RPMI7951 (cell line): ENCODE measurements around the gene TERT. TPM values are rescaled to one million over a fixed set of nuclear protein-coding genes. Genes with fewer than 3 reads are reported as not detected.
"Not testable (repeated sequence)": the region's sequence is repeated elsewhere in the genome, so short reads cannot be mapped to it uniquely, and the experiment has no call there.

Source experiments
- DNase-seq: peaks from one replicate; pipeline ENCODE4 v3.0.0-alpha.2; 2012; ENCODE audit warnings: low read depth
- total RNA-seq: library from RNA; depleted of rRNA; stranded (reverse); fragments of >200 nt; shearing (Covaris generic); gene quantifications from 2 replicates; pipeline ENCODE4 v1.2.3, GENCODE V29; 2014

TERT gene
- total RNA-seq, 1 experiment from 2014 or later, result not detected

DNA sequence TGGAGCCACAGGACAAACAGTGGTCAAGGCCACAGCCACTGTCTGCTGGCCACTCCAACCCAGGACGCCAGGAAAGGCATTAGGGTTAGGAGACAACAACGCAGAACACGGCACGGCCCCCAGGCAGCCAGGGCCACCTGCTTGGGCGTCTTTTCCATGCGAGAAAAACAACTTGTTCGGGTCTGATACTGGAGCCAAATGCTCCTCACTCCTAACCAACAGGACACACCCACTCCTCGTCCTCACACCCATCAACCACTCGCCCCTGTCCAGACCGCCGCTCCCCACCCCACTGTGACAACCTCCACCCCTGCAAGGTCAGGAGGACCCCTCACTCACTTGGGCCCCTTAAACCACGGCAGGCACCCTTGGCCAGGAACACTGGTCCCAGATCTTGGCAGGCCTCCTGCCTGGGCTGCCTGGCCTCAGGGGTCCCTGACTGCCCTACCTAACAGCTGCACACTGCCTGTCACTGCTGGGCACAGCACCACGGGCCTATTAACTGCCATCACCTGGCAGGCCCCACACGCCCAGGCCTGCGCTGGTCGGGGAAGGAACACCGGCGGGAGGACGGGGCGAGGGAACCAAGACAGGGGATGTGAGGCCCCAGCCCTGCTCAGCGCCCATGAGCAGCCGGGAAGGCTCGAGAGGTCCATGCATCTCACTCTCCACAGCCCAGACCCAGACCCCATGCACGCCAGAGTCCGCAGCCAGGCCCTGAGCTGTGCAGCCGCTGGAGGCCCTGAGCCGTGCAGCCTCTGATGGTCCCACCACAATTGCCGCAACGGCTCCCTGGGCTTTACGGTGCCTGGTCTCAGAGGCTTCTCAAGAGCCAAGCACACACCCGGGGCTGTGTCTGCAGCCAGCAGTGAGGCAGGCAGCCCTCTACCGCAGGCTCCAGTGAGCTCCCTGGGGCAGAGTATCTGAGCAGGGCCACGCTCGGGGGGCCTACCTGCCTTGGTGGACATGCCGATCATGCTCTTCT is 36.3 kb upstream of the TERT start:
- DNase-seq, result no peak

DNA sequence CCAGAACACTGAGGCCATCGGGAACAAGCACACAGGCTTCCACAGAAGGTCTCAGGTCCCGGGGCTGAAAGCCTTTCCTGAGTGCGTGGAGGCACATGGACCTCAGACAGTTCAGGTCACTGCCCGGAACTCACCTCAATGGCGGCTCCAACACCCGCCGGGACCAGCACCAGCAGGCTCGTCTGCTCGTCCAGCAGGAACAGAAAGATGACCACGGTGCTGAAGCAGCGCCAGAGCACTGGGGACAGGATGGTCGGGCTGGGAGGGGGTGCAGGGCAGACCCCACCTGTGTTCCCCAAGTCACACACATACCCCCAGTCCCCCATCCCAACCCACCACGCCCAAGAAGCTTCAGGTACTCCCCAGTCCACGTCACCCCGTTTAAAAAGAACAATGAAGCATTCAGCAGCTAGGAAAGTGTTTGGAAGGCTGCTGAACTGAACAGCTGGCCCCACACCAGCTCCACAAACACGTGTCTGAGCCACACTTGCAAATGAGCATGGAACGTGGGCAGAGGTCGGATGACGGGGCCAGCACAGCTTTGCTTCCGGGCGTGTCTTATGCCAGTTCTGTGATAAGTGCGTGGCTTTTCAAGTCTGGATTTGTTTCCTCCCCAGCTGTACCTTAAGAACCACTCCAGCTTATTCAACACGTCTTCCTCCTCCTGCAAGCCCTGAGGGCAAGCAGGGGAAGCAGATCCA is 35.4 kb upstream of the TERT start:
- DNase-seq, result peak; percentile 39

DNA sequence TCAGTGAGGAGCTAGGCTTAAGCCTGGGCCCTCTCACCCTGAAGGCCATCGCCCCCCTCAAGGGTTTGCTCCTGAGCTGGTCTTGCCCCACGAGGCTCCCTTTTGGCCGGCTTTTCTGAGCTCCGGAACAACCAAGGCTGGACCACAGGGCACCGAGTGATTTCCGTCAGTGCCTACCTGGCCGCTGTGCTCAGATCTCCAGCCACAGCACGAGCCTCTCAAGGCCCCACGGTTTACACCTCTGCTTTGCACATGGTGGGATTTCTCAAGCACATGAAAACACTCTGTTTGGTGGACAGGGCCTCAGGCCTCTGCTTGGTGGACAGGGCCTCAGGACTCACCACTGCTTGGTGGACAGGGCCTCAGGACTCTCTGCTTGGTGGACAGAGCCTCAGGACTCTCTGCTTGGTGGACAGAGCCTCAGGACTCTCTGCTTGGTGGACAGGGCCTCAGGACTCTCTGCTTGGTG is 34.3 kb upstream of the TERT start:
- no peak for DNase-seq

DNA sequence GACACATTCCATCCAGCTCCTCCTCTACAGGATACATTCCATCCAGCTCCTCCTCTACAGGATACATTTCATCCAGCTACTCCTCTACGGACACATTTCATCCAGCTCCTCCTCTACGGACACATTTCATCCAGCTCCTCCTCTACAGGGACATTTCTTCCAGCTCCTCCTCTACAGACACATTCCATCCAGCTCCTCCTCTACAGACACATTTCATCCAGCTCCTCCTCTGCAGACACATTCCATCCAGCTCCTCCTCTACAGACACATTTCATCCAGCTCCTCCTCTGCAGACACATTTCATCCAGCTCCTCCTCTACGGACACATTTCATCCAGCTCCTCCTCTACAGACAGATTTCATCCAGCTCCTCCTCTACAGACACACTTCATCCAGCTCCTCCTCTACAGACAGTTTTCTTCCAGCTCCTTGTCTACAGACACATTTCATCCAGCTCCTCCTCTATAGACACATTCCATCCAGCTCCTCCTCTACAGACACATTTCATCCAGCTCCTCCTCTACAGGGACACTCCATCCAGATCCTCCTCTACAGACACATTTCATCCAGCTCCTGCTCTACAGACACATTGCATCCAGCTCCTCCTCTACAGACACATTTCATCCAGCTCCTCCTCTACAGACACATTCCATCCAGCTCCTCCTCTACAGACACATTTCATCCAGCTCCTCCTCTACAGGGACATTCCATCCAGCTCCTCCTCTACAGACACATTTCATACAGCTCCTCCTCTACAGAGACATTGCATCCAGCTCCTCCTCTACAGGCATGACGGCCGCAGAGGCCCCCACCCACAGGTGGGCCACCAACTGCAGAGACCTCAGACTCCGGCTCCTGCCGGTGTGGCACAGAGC is 33.6 kb upstream of the TERT start:
- peak; percentile 57 for DNase-seq

DNA sequence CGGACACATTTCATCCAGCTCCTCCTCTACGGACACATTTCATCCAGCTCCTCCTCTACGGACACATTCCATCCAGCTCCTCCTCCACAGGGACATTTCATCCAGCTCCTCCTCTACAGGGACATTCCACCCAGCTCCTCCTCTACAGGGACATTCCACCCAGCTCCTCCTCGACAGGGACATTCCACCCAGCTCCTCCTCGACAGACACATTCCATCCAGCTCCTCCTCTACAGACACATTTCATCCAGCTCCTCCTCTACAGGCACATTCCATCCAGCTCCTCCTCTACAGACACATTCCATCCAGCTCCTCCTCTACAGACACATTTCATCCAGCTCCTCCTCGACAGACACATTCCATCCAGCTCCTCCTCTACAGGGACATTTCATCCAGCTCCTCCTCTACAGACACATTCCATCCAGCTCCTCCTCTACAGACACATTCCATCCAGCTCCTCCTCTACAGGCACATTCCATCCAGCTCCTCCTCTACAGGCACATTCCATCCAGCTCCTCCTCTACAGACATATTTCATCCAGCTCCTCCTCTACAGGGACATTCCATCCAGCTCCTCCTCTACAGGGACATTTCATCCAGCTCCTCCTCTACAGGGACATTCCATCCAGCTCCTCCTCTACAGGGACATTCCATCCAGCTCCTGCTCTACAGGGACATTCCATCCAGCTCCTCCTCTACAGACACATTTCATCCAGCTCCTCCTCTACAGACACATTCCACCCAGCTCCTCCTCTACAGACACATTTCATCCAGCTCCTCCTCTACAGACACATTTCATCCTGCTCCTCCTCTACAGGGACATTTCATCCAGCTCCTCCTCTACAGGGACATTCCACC is 32.3 kb upstream of the TERT start:
- DNase-seq, result peak; percentile 44

GRCh38 chr5:1326532-1326875 is 31.6 kb upstream of the TERT start:
- DNase-seq, result not testable (repeated sequence)

- no peak for DNase-seq
Measured at GRCh38 chr5:1325870-1326531, 31.1 kb upstream of the TERT start.

DNA sequence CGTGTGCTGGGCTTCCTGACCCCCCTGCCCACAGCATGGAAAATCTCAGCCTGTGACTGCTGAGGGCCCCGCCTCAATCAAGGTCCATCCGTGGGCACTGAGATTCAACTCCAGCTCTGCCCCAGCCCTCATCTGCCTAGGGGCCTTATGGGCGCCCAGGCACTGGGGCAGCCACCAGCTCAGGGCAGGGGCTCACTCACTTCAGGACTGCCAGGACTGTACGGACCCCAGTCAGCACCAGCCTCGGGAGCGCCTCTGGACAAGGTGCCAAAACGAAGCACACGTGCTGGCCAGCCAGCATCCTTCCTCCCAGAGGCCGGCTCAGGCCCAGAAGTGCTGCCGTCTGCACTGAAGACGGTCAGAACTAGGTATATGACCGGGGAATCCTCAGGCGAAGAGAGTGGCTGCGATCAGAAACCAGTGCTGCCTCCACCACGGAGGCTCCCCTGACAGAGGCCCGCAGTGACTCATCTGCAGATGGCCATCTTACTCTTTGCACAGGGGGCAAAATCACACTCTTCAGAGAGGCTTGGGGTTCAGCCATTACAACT is 30.4 kb upstream of the TERT start:
- DNase-seq, result no peak

GRCh38 chr5:1324719-1325190 is 29.9 kb upstream of the TERT start:
- no peak for DNase-seq

DNA sequence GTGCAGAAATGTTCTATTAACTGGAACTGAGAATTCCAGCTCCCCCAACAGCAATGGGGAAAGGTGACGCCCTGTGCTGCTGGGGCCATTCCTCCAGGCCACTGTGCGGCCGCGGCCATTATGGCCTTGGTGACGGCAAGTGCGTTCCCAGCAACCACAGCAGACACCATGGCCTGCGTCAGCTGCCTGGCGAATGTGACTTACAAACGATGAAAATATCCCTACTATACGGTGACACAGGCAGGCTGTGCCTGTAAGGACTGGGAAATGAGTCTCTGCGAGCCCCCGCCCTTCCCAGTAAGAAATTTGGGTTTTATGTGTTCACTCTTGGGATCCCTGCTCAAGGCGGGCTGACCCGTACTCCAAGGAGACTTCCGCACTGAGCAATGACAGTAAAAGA is 29.4 kb upstream of the TERT start:
- DNase-seq, result no peak

- DNase-seq, result no peak
Measured at GRCh38 chr5:1323803-1324173, 28.9 kb upstream of the TERT start.

DNA sequence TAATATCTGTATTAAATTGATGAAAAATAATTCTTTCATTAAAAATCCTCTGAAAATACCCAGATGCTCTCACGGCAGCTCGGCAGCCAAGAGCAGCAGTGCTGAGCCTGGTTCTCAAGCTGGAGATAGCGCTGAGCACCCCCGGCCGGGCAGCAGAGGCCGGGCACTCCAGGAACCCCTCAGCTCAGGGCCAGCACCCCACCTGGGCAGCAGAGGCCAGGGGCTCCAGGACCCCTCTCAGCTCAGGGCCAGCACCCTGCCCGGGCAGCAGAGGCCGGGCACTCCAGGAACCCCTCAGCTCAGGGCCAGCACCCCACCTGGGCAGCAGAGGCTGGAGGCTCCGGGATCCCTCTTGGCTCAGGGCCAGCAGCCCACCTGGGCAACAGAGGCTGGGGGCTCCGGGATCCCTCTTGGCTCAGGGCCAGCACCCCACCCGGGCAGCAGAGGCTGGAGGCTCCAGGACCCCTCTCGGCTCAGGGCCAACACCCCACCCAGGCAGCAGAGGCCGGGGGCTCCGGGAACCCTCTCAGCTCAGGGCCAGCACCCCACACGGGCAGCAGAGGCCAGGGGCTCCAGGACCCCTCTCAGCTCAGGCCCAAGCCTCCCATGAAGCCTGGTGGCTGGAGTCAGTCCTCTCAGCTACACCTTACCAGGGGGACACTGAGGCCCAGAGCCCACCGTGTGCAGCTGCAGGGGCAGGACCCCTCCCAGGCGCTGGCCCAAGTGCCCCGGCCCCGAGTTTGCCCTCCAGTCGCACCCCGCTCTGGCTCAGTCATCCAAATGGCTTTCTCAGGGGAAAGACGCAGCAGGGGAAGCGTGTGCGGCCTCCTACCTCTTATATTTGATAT is 28.3 kb upstream of the TERT start:
- no peak for DNase-seq

DNA sequence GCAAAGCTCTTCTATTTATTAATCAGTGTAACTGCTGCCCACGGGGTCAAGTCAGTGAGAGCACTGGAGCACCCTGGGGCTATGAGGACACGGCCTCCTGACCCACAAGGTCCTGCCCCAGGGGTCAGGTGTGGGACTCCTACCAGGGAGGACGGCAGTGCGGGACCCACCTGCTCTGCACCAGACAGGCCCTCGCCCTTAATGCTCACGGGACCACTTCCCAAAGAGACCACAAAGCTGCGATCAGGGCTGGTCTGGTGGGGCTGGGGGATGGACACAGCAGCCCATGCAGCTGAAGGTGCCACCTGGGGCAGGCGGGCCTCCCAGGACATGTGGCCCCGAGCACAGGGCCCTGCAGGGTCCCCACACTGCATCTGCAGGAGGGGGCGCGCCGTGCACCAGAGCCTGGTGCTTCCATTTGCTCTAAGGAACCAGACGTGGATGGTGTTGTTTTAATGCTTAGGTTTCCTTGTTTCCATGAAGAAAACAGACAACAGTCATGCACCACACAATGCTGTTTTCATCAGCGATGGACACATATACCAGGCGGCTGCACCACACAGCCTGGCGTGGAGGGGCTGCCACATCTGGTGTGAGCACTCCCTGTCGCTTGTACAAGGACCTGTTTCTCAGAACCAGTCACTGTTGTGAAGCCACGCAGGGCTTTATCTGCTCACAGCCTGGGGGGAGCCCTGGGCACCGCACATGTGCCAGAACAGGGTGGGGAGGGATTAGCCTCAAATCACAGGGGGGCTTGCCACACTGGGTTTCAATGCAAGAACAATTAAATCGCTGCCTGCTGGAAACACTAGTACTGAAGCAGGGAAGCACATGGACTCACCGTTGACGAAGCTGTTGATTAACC is 27.4 kb upstream of the TERT start:
- DNase-seq, result no peak

DNA sequence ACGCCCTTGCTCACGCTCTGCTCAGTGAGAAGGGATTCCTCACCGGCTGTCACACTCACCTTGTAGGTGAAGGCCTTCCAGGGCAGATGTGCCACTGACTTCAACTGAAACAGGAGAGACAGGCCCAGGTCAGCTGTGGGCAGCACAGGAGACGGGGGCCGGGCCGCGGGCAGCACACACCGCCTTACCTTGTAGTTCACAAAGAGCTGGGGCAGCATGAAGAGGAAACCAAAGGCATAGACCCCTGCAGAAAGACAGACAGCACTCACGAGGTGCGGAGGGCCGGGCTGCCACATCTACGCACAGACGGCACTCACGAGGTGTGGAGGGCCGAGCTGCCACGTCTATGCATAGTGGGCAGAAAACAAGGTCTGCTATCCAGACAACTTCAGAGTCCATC is 26.7 kb upstream of the TERT start:
- DNase-seq, result no peak

DNA sequence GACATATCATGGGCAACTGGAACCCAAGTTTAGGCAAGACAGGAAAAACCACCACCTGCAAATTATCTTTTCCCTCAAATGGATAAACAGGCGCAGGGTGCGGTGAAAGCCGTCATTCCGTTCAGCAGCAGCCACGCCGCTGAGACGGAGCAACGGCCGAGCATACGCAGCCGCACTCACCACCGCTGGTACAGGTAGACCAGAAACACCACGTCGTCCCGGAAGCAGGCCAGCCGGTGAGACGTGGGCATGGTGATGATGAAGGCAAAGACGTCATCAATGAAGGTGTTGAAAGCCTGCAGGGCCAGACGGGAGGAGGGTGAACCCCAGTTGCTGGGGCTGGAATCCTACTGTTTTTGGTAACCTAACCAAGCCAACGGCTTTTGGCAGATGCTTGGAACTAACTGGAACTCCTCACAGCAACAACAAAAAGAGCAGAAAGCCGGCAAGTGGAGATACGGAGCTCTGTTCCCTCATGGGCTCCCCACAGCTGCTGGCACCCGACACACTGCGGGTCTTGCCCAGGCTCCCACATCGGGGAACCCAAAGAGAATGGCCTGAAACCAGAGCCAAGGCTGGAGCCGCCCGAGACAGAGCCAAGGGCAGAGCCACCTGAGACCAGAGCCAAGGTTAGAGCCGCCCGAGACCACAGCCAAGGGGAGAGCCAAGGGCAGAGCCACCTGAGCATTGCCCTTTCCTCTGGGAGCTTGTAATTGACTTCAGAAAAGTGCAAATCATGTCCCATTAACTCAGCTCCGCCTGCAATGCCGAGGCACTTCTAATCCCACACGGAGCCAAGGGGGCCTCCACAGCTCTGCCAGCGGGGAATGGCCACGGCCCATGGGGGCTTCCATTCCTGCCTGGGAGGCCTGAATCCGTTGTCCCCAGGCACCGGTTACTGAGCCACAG is 25.8 kb upstream of the TERT start:
- no peak for DNase-seq

DNA sequence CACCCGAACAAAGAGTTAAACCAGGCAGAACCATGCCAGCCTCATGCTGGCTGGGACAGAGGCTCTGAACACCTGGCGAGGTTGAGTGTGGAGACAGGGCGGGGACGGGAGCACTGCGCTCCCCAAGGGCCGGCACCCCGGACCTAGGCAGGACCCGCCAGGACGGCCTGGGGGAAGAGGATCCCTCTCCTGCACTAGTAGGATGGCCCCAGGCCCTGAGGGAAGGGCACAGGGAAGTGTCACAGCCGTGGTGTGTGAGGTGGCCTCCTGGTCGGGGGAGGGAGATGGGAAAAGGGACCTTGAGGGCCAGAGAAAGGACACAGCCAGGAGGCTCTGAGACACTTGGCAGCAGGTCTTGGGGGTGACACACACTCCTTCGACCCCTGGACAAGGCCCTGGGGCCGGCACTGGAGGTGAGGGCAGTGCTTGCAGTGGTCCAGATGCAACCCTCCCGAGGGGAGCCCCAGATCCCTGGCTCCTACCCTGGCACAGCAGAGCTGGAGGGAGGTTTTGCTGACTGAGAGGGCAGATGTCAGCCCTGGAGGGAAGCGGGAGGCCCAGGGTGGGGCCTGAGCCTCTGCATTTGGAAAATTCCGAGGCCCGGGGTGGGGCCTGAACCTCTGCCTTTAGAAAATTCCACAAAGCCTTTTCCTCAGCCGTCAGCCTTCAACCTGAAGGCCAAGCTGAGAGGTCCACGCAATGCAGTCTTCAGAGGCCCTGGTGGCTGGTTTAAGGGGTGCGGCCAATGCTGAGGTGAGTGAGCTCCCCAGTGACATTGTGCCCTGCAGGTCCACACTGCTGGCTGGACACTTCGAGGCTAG is 24.8 kb upstream of the TERT start:
- no peak for DNase-seq
